Neuronal stem cell (in vitro differentiated cells): ENCODE measurements around the gene OCEL1.

Source experiments
- DNase-seq: peaks from one replicate; pipeline ENCODE4 v3.0.0-alpha.2; 2013; ENCODE audit warnings: low spot score
- H2AFZ ChIP-seq: one replicate; pipeline ENCODE4 v1.6.1; 2013; ENCODE audit warnings: mild to moderate bottlenecking, low read length, inconsistent platforms
- H2AK5ac ChIP-seq: 2 replicates; pipeline ENCODE4 v1.6.1; 2013; ENCODE audit warnings: low read depth, mild to moderate bottlenecking, inconsistent platforms, low read length, moderate library complexity, mixed read lengths
- H2BK120ac ChIP-seq: 2 replicates; pipeline ENCODE4 v1.6.1; 2013; ENCODE audit warnings: low read depth, mild to moderate bottlenecking, inconsistent platforms, low read length, moderate library complexity, mixed read lengths
- H2BK12ac ChIP-seq: one replicate; pipeline ENCODE4 v1.6.1; 2013; ENCODE audit warnings: low read length, inconsistent platforms
- H2BK15ac ChIP-seq: 2 replicates; pipeline ENCODE4 v1.6.1; 2013; ENCODE audit warnings: mild to moderate bottlenecking, low read length, inconsistent platforms, mixed read lengths
- H2BK5ac ChIP-seq: one replicate; pipeline ENCODE4 v1.6.1; 2013; ENCODE audit warnings: inconsistent platforms, mild to moderate bottlenecking, low read length, moderate library complexity
- H3K14ac ChIP-seq: one replicate; pipeline ENCODE4 v1.6.1; 2013; ENCODE audit warnings: low read length, inconsistent platforms
- H3K18ac ChIP-seq: 2 replicates; pipeline ENCODE4 v1.6.1; 2013; ENCODE audit warnings: low read length, inconsistent platforms
- H3K23ac ChIP-seq: 2 replicates; pipeline ENCODE4 v1.6.1; 2013; ENCODE audit warnings: low read depth, mild to moderate bottlenecking, mixed read lengths, low read length, inconsistent platforms; ENCODE audit not compliant: poor library complexity
- H3K27ac ChIP-seq: replicated peaks from 3 replicates; pipeline ENCODE4 v1.5.1; 2013; ENCODE audit warnings: low read length, inconsistent platforms
- H3K27me3 ChIP-seq, 3 experiments: 2 replicates each; pipeline ENCODE4 v1.6.1; 2013; ENCODE audit warnings: low read length in 3 of 3, mild to moderate bottlenecking in 2 of 3, inconsistent platforms in 1 of 3, low read depth in 1 of 3, mixed read lengths in 1 of 3, moderate library complexity in 1 of 3; ENCODE audit not compliant: control insufficient read depth in 3 of 3, insufficient read depth in 3 of 3
- H3K36me3 ChIP-seq, 2 donors: replicated peaks in 1 of 2; 2 replicates each; pipeline ENCODE4 v1.6.1; 2013; ENCODE audit warnings: low read length in 2 of 2; ENCODE audit not compliant: control insufficient read depth in 2 of 2, insufficient read depth in 2 of 2
- H3K4ac ChIP-seq: 2 replicates; pipeline ENCODE4 v1.6.1; 2013; ENCODE audit warnings: inconsistent platforms, mild to moderate bottlenecking, low read length, moderate library complexity
- H3K4me1 ChIP-seq, 2 donors: 1 replicate in 1 of 2; 2 replicates in 1 of 2; pipeline ENCODE4 v1.6.1; 2013; ENCODE audit warnings: low read length in 2 of 2, low read depth in 1 of 2; ENCODE audit not compliant: control insufficient read depth in 2 of 2, insufficient read depth in 1 of 2
- H3K4me2 ChIP-seq: one replicate; pipeline ENCODE4 v1.6.1; 2013; ENCODE audit warnings: mild to moderate bottlenecking, low read length, inconsistent platforms; ENCODE audit not compliant: insufficient read depth, poor library complexity, severe bottlenecking
- H3K4me3 ChIP-seq, 2 donors: 2 replicates each; pipeline ENCODE4 v1.5.1; 2013; ENCODE audit warnings: low read length in 2 of 2, mild to moderate bottlenecking in 2 of 2, inconsistent platforms in 1 of 2, moderate library complexity in 1 of 2
- H3K79me1 ChIP-seq: one replicate; pipeline ENCODE4 v1.6.1; 2013; ENCODE audit warnings: low read depth, mild to moderate bottlenecking, inconsistent platforms, low read length, moderate library complexity
- H3K9ac ChIP-seq: one replicate; pipeline ENCODE4 v1.6.1; 2013; ENCODE audit warnings: mild to moderate bottlenecking, low read depth, low read length, inconsistent platforms; ENCODE audit not compliant: poor library complexity
- H3K9me3 ChIP-seq, 2 donors: replicated peaks in 1 of 2; 2 replicates each; pipeline versions ENCODE3 to v1.6.1; 2013; ENCODE audit warnings: low read length in 2 of 2, mild to moderate bottlenecking in 2 of 2, inconsistent platforms in 1 of 2, low read depth in 1 of 2, mixed read lengths in 1 of 2, moderate library complexity in 1 of 2; ENCODE audit not compliant: control insufficient read depth in 2 of 2, insufficient read depth in 1 of 2
- H4K8ac ChIP-seq: one replicate; pipeline ENCODE4 v1.6.1; 2013; ENCODE audit warnings: low read depth, mild to moderate bottlenecking, inconsistent platforms, low read length, moderate library complexity
- H4K91ac ChIP-seq: one replicate; pipeline ENCODE4 v1.6.1; 2013; ENCODE audit warnings: low read length, low read depth, mild to moderate bottlenecking, inconsistent platforms; ENCODE audit not compliant: poor library complexity
- WGBS, 2 donors: extraction: QIAGEN DNeasy Blood & Tissue Kit; methylation state at CpG; one replicate each; pipeline ENCODE4 v1.1.7; 2013; ENCODE audit warnings: missing lambda C conversion rate in 2 of 2, mixed read lengths in 1 of 2; ENCODE audit not compliant: insufficient read length in 2 of 2, insufficient replicate concordance in 1 of 2; ENCODE audit errors: extremely low coverage in 2 of 2; 5-methylcytosine and 5-hydroxymethylcytosine counted together

Gene OCEL1

GRCh38 chr19:17244618-17245534, 18.9 kb downstream of the OCEL1 start:
- Histone ChIP-seq H2BK15ac (peak overlapping the region; percentile 31), H3K14ac (no peak overlapping the region), H3K27ac (no peak overlapping the region), H4K8ac (no peak overlapping the region), H3K36me3 (peaks cover 3 to 18% of the 10 kb centered on the region in 2 donors), H3K23ac (peak overlapping the region; percentile 98), H3K4me1 (peaks cover 28 to 45% of the 10 kb centered on the region in 2 donors), H3K9me3 (no peaks in the 10 kb centered on the region), H2AK5ac (peak overlapping the region; percentile 99), H2BK120ac (no peak overlapping the region), H3K18ac (peak overlapping the region; percentile 95), H3K79me1 (peaks cover 18% of the 10 kb centered on the region), H2BK5ac (peak overlapping the region; percentile 75), H3K4me3 (peak overlapping the region; percentile 91 to 92), H2AFZ (peak overlapping the region; percentile 43), H4K91ac (no peak overlapping the region), H3K9ac (peak overlapping the region; percentile 95), H3K27me3 (no peaks in the 10 kb centered on the region), H3K4me2 (peak overlapping the region; percentile 97), H2BK12ac (no peak overlapping the region), H3K4ac (no peak overlapping the region)
- no peak for DNase-seq
- no CpG with 5 or more reads among the region's 100 CpGs for WGBS, 2 donors

- peak within 1 kb of the TSS; percentile 99 for H2AK5ac ChIP-seq
- H3K4me2 ChIP-seq: peak within 1 kb of the TSS; percentile 97
- peaks cover 28 to 42% of the 10 kb centered on the region in 2 donors for H3K4me1 ChIP-seq
- no peak within 1 kb of the TSS for H2BK120ac ChIP-seq
- peak within 1 kb of the TSS; percentile 95 for H3K18ac ChIP-seq
- DNase-seq: no peak
- peak within 1 kb of the TSS; percentile 98 for H3K23ac ChIP-seq
- no peak within 1 kb of the TSS for H4K91ac ChIP-seq
- peak within 1 kb of the TSS; percentile 88 for H3K27ac ChIP-seq
- peaks cover under 1 to 11% of the 10 kb centered on the region in 2 donors for H3K36me3 ChIP-seq
- peaks cover 17% of the 10 kb centered on the region for H3K79me1 ChIP-seq
- no peaks in the 10 kb centered on the region for H3K9me3 ChIP-seq
- H3K27me3 ChIP-seq: peaks cover 0 to 2% (median 0%) of the 10 kb centered on the region in 3 experiments
- H3K14ac ChIP-seq: no peak within 1 kb of the TSS
- H3K9ac ChIP-seq: peak within 1 kb of the TSS; percentile 95
- peak within 1 kb of the TSS; percentile 90 for H2BK12ac ChIP-seq
- H4K8ac ChIP-seq: no peak within 1 kb of the TSS
- H3K4me3 ChIP-seq: peak within 1 kb of the TSS; percentile 91 to 92
- no CpG with 5 or more reads among the region's 72 CpGs for WGBS, 2 donors
- H2AFZ ChIP-seq: peak within 1 kb of the TSS; percentile 90
- H2BK15ac ChIP-seq: peak within 1 kb of the TSS; percentile 80
- peak within 1 kb of the TSS; percentile 48 for H3K4ac ChIP-seq
- peak within 1 kb of the TSS; percentile 75 for H2BK5ac ChIP-seq
Measured at GRCh38 chr19:17245535-17245984, 19.5 kb downstream of the OCEL1 start, which contains the start of gene NR2F6. Gene NR2F6, minus strand, starts transcription at chr19:17245919. Its CDS starts 699 bp downstream, at chr19:17245220.

- H2AFZ ChIP-seq: peak overlapping the region; percentile 90
- H3K9me3 ChIP-seq: no peaks in the 10 kb centered on the region
- no peak overlapping the region for H3K23ac ChIP-seq
- H4K91ac ChIP-seq: no peak overlapping the region
- H2BK15ac ChIP-seq: peak overlapping the region; percentile 92
- no peak overlapping the region for H2BK12ac ChIP-seq
- peak overlapping the region; percentile 8 for H3K4ac ChIP-seq
- H2AK5ac ChIP-seq: peak overlapping the region; percentile 60
- WGBS, 2 donors: no CpG with 5 or more reads among the region's 21 CpGs
- DNase-seq: no peak
- H3K4me1 ChIP-seq: peaks cover 28 to 35% of the 10 kb centered on the region in 2 donors
- H3K36me3 ChIP-seq: no peaks in the 10 kb centered on the region
- no peak overlapping the region for H4K8ac ChIP-seq
- H2BK5ac ChIP-seq: peak overlapping the region; percentile 70
- no peak overlapping the region for H3K14ac ChIP-seq
- H3K79me1 ChIP-seq: peaks cover 15% of the 10 kb centered on the region
- H3K4me3 ChIP-seq: peak overlapping the region in 1 of 2 donors; percentile 45
- H2BK120ac ChIP-seq: no peak overlapping the region
- peaks cover 0 to 2% (median 0%) of the 10 kb centered on the region in 3 experiments for H3K27me3 ChIP-seq
- peak overlapping the region; percentile 94 for H3K18ac ChIP-seq
- peak overlapping the region; percentile 88 for H3K4me2 ChIP-seq
- peak overlapping the region; percentile 88 for H3K27ac ChIP-seq
- H3K9ac ChIP-seq: no peak overlapping the region
Measured at GRCh38 chr19:17246681-17247425, 20.8 kb downstream of the OCEL1 start.
